GM18508 (cell line): ENCODE results near the gene MYO18B.
"Not testable (repeated sequence)": the region's sequence is repeated elsewhere in the genome, so short reads cannot be mapped to it uniquely, and the experiment has no call there.

Experiments used
- ATAC-seq: cut with Tn5 transposase; IDR thresholded peaks from one replicate; pipeline ENCODE4 v1.9.1; 2021; ENCODE audit warnings: moderate number of reproducible peaks; ENCODE audit not compliant: insufficient read depth, unreplicated experiment

Gene MYO18B, protein sequence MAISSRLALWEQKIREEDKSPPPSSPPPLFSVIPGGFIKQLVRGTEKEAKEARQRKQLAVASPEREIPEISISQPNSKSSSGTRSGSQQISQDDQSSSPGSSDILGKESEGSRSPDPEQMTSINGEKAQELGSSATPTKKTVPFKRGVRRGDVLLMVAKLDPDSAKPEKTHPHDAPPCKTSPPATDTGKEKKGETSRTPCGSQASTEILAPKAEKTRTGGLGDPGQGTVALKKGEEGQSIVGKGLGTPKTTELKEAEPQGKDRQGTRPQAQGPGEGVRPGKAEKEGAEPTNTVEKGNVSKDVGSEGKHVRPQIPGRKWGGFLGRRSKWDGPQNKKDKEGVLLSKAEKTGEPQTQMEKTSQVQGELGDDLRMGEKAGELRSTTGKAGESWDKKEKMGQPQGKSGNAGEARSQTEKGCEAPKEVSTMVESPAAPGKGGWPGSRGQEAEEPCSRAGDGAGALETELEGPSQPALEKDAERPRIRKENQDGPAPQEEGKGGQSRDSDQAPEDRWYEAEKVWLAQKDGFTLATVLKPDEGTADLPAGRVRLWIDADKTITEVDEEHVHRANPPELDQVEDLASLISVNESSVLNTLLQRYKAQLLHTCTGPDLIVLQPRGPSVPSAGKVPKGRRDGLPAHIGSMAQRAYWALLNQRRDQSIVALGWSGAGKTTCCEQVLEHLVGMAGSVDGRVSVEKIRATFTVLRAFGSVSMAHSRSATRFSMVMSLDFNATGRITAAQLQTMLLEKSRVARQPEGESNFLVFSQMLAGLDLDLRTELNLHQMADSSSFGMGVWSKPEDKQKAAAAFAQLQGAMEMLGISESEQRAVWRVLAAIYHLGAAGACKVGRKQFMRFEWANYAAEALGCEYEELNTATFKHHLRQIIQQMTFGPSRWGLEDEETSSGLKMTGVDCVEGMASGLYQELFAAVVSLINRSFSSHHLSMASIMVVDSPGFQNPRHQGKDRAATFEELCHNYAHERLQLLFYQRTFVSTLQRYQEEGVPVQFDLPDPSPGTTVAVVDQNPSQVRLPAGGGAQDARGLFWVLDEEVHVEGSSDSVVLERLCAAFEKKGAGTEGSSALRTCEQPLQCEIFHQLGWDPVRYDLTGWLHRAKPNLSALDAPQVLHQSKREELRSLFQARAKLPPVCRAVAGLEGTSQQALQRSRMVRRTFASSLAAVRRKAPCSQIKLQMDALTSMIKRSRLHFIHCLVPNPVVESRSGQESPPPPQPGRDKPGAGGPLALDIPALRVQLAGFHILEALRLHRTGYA (N-terminal part only)

DNA sequence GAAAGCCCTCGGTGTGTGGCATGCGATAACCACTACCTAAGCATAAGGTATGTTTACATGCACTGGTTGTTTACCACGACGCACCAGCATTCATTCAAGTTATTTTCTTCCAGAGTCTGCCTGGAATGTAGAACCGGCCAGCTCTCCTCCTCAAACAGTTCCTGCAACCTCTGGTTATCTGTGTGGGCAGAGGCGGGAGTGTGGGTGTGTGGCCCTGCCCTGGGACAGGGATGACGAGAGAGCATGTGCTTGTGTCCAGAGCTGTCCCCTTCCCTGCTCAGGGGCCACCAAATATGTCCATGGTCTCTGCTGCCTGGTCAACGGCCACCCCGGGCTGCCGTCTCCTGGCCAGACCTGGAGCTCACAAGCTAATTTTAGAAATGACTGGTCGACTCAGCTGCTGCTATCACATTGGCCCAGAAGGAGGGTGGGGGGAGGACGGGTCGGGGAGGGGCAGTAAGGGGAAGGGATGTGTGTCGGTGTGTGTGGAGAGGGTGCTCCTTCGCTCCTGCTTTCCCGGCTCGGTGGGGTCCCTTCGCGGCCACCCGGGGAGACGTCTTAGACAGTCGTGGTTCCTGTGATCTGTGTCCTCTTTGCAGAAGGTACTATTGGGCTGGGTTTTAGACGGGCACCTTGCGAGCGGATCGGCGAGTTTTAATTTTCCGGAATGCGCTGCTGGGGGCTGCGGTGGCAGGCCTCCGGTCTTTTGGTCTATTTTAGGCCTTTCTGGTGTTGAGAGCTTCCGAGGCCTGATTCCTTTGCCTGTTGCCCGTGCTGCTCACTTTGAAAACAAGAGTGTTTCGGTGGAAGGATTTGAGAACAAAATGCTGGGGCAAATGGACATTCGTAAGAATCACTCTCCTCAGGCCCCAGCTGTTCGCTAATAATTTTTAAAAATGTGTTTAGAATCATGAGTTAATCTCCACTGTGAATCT is at the start of gene MYO18B:
Gene MYO18B (plus strand): TSS at position 497 of the 935 bp plus-strand sequence. CDS start 18,905 bp downstream, outside the sequence.
- ATAC-seq, result no peak

DNA sequence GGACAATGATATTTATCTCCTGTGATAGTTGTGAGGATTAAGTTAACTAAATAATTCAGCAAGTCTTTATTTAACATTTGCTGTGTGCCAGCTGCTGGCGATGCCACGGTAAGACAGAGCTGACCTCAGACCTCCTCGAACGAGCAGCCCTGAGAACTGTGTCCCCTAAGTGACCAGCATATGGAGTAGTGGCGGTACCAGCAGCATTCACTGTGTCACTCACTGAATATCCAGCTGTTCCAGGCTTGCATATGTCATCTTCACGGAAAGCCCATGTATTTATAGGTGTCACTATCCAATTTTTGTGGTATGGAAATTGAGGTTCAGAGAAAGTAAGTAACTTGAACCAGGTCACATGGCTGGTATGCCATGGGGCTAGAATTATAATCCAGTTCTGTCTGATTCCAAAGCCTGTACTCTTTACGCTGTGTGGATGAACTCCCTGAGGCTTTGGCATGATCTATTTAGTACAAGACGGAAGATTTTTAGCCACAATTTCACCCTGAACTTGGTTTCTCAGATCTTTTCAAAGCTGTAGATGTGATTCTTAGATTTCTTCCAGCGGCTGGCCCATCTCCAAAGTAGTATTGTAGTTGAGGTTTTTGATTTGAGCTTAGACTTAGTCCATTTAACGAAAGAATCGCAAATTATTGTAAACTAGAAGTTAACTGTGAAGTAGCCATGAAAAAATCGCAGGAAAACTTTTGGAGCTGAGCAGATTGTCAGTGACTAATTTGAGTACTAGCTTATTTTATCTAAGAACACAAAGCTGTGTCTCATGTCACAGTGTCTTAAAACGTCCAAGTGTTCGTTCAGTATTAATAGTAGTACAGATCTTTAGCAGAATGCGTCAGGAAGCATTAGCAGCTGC is 49.4 kb upstream of the MYO18B start:
- ATAC-seq, result no peak

DNA sequence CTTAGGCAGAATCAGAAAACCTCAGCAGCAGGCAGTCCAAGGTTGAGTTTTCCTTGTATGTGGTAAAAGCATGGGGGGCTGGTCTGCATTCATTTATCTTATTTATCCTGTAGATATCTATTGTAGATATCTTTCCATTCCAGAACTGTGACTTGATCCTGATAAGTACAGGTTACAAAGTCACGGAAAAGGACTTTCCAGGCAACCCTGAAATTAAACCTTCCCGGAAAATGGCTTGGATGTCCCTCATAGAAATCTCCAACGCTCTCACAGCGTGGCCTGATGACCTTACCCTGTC is 48.8 kb upstream of the MYO18B start:
- no peak for ATAC-seq

DNA sequence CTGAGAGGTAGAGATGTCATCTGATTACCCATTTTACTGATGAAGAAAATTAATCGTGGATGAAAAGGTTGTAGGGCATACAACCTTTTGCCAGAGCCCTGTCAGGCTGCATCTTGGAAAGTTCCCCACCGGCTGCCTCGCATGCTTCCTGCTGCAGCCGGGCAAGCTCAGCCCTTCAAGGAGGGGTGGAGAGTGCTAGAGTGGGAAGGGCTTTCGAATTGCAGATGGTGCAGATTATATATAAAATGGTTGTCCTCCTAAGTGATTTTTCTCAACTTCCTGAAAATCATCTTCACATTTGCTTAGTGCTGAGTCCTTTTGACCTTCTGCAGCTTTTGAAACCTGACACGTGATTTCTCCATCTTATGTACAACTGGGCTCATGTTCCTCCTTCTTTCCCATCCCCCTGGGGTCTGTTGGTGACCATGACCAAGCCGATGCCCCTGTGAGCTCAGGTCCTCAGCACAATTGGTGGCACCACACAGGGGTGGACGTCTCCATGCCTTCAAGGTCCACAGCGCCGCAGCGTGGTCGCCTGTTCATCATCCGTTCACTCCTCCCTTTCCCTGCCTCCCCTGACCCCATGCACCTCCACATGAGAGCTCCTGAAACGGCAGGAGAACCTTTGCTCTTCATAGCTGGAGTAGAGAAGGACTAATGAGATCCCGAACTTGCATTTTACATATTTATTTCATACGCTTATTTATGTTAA is 47.6 kb upstream of the MYO18B start:
- no peak for ATAC-seq

DNA sequence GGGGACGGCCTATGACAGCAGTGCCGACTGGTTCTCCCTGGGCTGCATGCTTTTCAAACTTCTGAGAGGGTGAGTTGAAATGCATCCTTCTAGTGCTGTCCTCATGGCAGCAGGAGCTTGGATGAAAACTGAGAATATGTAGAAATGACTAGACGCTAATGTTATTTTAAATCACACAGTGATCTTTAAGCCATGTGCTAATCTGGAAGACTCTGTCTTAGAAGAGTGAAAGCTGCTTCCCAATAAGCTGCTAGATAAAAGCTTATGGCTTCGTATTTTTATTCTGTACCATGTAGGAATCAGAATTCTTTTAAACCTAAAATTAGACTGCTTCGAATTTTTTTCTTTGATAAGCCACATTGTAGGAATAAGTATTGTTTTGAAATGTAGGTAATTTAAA is 46.8 kb upstream of the MYO18B start:
- no peak for ATAC-seq

DNA sequence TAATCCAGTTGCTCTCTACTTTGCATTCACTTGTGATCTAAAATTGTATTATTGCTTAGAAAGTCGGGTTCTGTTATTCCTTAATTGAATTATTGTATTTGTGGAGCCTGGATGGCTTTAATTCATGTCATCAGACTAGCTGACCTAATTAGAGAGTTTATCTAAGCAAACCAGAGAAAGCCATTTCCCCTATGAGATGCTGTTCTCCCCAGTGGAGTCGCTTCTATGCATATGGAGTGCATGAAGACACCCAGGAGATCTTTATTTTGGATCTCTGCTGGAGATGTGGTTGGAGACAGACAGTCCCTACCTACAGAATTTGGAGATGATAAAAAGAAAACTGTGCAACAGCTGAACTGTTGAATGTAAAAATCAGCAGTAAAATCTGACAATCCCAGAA is 45.2 kb upstream of the MYO18B start:
- ATAC-seq, result no peak

DNA sequence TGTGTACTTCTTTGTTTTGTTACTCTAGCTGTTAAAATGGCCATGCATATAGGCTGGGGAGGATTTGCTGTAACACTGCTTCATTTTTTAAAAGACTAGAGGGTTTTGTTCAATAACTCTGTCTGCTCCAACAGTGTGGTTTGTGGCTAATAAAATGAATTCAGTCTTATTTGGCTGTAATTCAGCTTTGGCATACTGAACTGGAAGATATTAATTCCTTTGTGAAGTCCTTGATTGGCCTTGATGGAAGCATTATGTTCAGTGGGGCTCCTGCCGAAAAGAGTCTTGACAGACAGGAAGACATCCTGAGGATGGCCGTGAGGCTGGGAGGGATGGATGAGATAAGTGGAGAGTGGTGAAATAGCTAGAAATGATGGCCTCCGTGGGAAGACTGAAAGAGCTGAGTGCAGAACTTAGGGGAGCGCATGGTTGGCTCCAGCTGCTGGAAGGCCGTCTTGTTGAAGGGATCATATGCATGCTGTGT is 44.8 kb upstream of the MYO18B start:
- no peak for ATAC-seq

DNA sequence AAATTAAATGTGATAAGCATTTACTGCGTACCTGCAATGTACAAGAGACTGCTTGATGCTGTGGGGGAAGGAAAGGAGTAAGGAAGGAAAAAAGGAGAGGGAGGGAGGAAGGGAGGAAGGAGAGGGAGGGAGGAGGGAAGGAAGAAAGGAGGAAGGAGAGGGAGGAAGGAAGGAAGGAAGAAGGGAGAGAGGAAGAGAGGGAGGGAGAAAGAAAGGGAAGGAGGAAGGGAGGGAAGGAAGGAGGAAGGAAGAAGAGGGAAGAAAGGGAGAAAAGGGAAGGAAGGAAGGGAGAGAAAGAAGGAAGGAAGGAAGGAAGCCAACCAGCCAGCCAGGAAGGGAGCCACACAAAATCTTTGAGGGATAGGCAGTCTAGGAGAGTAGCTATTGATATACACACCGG is 44.0 kb upstream of the MYO18B start:
- ATAC-seq, result no peak

DNA sequence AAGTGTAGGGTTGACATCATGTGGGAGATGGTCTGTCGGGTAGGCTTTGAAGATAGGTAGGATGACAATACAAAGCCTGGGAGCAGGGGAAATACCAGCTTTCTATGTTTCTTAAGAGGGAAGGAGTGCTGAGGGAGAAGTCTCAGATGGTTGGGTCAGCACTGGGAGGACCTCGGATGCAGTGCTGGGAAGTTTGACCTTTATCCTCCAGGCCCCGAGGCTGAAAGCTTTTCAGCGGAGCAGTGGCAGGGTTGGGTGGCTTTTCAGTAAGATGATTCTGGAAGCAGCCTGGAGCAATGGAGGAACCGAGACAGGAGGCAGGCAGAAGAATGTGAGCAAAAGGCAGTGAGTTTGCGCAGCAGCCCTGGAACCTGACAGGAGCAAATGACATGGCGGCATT is 43.5 kb upstream of the MYO18B start:
- no peak for ATAC-seq

DNA sequence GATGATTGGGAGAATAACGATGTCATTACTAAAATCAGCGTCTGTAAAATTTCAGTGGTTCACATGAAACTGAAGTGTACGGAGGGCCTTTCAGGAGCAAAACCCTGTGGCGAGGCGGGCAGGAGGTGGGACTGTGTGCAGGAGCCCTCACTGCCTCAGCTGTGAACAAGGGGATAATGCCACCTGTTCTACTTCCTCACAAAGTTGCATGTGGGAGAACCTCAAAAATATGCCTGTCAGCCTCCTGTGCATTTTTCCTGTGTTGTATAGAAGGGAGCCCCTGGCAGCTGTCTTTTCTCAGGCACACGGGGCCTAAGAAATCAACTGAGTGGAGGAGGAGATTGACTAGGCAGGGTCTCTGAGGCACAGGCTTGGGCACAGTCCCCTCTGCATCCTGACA is 43.0 kb upstream of the MYO18B start:
- no peak for ATAC-seq

DNA sequence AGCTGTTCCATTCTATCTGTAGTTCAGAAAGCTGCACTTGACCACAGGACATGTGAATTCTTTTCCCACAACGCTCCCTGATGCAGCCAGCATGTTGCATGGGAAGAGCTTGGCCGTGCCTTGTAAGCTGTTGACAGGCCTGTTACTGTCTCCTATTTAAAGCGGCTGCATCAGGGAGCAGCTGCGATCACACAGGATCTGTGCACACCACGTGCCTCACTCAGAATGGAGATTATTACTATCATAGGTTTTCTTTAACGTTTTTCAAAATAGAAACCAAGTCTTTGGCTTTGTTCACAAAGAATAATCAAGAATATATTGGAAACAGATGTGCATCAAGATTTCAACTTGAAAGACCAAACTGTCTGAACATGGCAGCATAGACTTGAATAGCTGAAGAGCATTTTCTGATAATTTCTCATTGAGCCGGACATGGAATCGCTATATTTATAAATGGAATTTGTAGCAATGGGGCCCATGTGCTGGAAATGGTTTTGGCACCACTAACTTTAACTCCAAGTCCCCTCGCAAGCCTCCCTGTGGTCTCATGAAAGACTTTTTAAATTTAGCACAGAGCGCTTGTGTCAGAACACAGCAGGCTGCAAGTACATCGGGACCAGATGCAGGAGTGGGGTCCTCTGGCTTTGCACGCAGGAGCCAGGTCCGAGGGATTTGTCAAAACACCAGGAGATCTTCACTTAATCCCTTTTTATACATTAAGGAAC is 40.8 kb upstream of the MYO18B start:
- ATAC-seq, result no peak

DNA sequence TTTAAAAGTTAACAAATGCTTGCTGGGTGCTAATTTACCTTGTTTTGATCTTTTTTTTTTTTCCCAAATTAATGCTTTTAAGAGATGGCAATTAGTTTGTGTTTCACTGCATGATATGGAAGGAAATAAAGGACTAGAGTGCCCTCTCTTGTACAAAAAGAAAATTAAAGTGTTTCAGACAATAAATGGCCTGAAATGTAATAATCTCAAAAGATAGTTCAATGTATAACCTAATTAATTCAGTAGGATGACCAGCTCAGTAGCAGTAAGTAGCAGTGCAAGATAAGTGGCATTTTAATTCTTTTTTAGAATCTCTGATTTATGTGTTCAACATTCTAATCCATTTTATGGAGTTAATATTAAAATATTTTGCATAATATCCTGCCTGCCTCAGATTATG is 39.9 kb upstream of the MYO18B start:
- ATAC-seq, result no peak

DNA sequence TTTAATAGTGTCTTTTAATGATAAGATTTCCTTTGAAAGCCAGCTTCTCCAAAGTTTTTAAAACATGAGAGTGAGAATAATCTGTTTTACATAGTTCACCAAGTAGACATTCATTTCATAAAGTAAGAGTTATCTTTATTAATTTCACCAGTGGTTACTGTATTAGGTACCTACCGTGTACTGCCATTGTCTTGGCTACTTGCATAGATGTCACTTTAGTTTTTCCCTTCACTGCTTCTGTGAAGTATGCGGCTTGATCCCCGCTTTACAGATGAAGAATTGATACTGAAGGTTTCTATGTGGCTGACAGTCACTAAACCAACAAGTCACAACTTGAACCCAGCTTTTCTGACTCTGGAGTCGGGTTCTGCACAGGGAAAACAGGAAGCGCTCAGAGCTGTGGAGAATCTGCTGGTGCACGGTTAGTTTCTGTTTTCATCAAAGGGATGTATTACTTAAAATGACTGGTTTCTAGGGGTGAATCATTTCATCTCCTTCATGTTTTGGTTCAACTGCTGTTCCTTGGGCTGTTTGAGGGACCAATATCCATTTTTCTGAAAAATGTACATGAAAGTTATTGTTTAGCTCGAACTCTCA is 39.3 kb upstream of the MYO18B start:
- ATAC-seq, result no peak

DNA sequence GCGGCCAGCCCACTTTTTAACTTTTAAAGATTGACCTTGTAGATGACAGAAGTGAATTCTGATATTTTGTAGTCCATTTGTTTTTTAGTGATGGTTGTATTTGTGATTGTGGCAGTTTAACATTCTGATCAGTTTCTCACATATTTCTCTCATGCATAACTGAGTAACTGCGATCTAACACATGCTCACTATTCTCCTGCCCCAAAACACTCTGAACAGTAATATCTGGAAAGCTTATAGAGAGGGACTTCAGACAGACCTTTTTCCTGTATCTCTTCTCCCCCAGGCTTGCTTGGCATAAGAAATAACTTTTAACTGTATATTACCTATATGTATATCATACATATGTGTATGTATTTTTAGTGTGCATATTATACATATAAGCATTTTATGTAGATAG is 37.3 kb upstream of the MYO18B start:
- no peak for ATAC-seq

DNA sequence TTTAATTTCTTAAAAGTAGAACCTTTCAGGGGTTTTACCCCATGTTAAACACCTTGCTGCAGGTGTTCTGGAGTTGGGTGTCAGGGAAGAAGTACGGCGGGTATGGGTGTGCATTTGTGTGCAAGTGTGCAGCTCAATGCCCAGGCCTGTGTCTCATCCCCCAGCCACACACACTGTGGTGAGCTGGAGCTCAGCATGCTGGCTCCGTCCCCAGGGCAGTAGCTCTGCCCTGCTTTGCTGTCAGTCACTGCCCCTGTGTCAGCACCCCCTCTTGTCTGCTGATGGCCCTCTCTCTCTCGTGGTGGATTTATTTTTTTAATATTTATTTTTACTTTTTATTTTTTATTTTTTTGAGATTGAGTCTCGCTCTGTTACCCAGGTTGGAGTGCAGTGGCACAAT is 35.8 kb upstream of the MYO18B start:
- ATAC-seq, result no peak

DNA sequence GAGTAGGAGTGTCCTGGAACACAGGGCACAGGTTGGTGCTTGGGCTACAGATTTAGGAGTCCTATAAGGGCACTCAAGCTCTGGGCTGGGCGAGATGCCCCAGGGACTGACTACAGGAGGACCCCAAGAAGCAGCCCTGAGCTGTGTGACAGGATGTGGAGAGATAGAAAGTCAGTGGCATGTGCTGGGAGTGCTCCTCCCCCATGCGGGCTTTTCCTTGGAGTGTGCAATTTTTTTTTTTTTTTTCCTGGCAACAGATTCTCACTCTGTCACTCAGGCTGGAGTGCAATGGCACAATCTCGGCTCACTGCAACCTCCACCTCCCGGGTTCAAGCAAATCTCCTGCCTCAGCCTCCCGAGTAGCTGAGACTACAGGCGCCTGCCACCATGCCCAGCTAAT is 33.6 kb upstream of the MYO18B start:
- ATAC-seq, result not testable (repeated sequence)

DNA sequence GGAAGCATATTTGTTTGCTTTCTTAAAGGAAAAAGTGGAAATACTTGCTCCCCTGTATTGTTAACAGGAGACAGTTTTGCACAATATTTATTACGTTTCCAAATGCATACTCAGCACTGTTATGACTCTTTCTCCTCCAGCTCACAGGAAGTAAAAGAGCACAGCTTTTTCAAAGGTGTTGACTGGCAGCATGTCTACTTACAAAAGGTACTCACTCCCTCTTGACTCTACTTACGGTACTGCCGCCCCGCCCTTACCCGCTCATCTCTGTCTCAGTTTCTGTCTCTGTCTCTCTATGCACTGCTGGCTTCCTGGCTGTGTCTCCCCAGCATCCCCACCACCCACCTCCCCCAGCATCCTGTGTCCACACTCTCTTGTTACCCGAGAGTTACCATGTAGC is 32.2 kb upstream of the MYO18B start:
- no peak for ATAC-seq
